ENCODE measurements around the gene GALNT16. TPM values are rescaled to one million over a fixed set of nuclear protein-coding genes. Genes with fewer than 3 reads are reported as not detected.

GALNT16 gene
- total RNA-seq, 1 experiment from 2014 or later = 2.0 TPM

DNA sequence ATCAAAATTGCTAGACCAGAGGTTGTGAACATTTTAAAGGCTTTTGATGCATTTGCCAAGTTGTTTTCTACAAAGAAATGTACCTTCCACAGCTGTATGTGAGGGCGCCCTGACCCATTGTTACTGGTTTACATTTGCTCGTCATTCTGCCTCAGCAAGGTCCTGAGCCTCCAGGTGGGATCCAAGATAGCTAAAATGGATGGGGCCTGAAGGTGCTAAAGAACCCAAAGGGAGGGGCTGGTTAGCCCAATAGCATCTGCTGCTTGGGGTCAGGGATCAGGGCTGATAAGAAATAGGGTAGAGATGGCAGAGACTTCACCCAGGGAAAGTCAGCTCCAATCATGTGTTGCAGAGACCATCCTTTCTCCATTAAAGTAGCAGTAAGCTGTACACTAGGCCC is 43.1 kb downstream of the GALNT16 start:
- Histone ChIP-seq H3K4me3 (ENCODE audit: insufficient read depth, low read depth, low read length) (no peak overlapping the region), H3K36me3 (replicated peaks; ENCODE audit: control insufficient read depth, insufficient read depth, low read length) (no peaks in the 10 kb centered on the region), H3K27me3 (ENCODE audit: control insufficient read depth, insufficient read depth, low read length) (no peaks in the 10 kb centered on the region)
- DNase-seq = no peak

DNA sequence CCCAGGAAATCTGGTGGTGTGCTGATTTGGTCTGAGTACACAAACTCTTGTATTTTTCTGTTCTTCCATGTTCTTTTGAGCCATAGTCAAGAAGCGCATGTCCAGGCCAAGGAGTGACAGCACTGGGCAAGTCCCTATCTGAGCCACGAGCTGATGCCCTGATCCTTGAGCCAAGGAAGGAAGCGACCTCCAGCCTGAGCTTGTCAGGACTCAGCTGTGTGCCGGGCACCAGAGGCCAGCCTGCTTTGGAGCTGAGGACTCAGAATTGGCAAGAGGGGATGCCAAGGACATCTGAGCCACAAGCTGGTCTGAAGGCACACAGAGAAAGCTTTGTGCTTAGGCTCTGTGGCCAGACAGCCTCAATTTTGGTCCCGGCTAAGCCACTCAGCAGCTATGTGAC is 52.6 kb downstream of the GALNT16 start:
- H3K27me3 ChIP-seq (ENCODE audit: control insufficient read depth, insufficient read depth, low read length) = no peaks in the 10 kb centered on the region
- DNase-seq = no peak
- no peak overlapping the region for H3K4me3 ChIP-seq (ENCODE audit: insufficient read depth, low read depth, low read length)
- H3K36me3 ChIP-seq (replicated peaks; ENCODE audit: control insufficient read depth, insufficient read depth, low read length) = no peaks in the 10 kb centered on the region

DNA sequence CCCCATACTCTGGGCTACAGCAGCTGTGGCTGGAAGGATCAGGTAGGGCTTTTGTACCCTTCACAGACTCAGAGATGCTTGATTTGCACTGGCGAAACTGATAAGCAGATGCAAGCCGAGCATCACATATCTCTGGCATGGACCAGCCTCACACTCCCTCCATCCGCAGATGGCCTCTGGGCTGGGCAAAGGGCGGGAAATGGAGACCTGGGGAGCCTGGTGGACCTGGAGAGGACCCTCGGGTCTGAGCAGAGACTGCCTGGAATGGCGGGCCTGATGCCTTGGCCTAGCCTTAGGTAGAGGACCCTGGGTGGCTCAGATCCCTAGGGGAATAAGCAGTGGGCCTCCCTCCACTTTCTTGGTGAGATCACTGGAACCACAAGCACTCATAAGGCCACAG is 53.2 kb downstream of the GALNT16 start:
- H3K36me3 ChIP-seq (replicated peaks; ENCODE audit: control insufficient read depth, insufficient read depth, low read length) = no peaks in the 10 kb centered on the region
- no peaks in the 10 kb centered on the region for H3K27me3 ChIP-seq (ENCODE audit: control insufficient read depth, insufficient read depth, low read length)
- DNase-seq = no peak
- H3K4me3 ChIP-seq (ENCODE audit: insufficient read depth, low read depth, low read length) = no peak overlapping the region

DNA sequence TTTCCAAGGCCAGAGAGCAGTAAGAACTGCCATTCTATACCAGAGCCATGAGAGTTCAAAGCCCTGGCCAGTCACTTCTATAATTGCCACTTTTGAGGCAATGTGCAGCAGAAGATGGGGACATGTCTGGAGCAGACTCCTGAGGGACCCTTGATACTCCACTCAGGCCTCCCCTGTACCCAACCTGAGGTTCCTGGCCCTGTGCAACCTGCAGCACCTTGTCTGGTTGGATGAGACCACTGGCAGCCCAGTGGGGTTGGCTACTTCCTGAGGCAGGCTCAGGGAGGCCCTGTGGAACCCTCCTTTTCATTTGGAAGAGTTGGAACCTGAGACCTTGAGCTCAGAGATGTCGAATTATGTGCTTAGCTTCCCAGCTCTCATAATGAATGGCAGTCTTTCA is 54.4 kb downstream of the GALNT16 start:
- DNase-seq = no peak
- no peak overlapping the region for H3K4me3 ChIP-seq (ENCODE audit: insufficient read depth, low read depth, low read length)
- no peaks in the 10 kb centered on the region for H3K36me3 ChIP-seq (replicated peaks; ENCODE audit: control insufficient read depth, insufficient read depth, low read length)
- H3K27me3 ChIP-seq (ENCODE audit: control insufficient read depth, insufficient read depth, low read length) = no peaks in the 10 kb centered on the region

DNA sequence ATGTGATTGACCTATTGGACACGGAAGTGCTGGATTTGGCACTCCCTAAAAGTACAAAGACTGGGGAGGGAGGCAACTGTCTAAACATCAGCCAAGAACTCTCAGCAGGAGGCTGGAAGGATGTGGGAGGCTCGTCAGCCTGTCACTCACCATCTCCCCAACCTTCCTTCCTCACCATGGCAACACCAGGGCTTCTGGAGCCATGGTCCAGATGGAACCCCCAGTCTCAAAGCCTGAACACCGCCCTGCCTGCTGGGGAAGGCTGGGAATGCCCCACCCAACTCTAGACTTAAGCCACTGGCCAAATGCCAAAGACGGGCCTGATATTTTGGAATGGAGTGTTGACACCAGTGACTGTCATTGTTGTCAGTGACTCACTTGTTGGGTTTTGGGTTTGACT is 55.3 kb downstream of the GALNT16 start:
- DNase-seq = no peak
- Histone ChIP-seq H3K36me3 (replicated peaks; ENCODE audit: control insufficient read depth, insufficient read depth, low read length) (no peaks in the 10 kb centered on the region), H3K4me3 (ENCODE audit: insufficient read depth, low read depth, low read length) (no peak overlapping the region), H3K27me3 (ENCODE audit: control insufficient read depth, insufficient read depth, low read length) (no peaks in the 10 kb centered on the region)

DNA sequence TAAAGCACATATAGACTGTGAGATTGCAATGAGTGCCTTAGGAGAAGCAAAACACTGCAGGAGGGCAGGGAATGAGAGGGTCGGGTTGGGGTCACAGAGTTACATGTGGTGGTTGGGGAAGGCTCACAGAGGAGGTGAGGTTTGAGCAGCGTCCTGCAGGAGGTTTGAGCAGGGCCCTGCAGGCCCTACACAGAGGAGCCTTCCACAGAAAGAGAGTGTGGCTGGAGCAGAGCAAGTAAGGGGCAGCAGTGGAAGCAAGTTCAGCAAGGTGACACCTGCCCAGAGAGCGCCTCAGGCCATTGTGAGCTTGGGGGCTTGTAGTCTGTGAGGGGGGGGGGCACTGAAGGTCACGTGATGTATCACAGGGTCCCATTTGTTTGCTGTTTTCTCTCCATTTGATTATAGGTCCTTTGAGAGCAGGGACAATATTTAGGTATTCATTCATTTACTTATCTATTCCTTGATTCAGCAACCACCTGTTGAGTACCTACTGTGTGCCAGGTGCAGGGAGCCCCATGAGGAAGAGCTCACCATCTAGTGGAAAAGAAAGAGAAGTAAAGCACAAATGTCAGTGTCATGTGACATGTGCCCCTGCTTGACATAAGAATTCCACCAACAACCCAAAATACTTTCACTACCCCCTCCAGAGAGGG is 56.6 kb downstream of the GALNT16 start:
- no peak overlapping the region for H3K4me3 ChIP-seq (ENCODE audit: insufficient read depth, low read depth, low read length)
- H3K27me3 ChIP-seq (ENCODE audit: control insufficient read depth, insufficient read depth, low read length) = no peaks in the 10 kb centered on the region
- DNase-seq = peak; percentile 44
- H3K36me3 ChIP-seq (replicated peaks; ENCODE audit: control insufficient read depth, insufficient read depth, low read length) = no peaks in the 10 kb centered on the region

DNA sequence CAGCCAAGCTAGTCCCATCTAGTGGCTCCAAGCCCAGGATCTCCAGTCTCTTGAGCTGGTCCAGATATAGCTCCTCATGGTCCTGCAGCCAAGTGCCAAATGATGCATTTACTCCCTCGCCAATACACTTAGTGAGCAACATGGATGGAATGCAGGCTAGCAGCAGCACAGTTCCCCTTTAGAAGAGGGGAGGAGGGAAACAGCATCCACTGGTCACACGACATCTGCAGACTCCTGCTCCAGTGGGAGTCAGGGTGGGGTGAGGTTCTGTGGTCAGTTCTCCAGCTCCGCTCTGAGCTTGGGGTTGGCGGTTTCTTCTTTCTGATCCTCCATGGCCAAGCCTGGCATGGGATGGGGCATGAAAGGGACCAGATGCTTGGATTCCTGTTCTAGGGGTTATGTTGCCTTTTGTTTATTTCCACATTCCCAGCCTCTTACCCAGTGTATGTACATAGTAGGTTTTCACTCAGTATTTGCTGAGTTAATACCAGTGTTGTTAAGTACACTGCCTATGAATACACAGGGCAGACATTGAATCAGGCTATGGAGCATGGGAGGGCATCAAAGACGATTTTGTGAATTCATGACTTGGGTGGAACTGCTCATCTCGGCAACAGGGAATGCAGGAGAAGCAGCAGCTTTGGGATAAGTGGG is 57.3 kb downstream of the GALNT16 start:
- Histone ChIP-seq H3K27me3 (ENCODE audit: control insufficient read depth, insufficient read depth, low read length) (no peaks in the 10 kb centered on the region), H3K4me3 (ENCODE audit: insufficient read depth, low read depth, low read length) (no peak overlapping the region), H3K36me3 (replicated peaks; ENCODE audit: control insufficient read depth, insufficient read depth, low read length) (no peaks in the 10 kb centered on the region)
- peak; percentile 42 for DNase-seq

DNA sequence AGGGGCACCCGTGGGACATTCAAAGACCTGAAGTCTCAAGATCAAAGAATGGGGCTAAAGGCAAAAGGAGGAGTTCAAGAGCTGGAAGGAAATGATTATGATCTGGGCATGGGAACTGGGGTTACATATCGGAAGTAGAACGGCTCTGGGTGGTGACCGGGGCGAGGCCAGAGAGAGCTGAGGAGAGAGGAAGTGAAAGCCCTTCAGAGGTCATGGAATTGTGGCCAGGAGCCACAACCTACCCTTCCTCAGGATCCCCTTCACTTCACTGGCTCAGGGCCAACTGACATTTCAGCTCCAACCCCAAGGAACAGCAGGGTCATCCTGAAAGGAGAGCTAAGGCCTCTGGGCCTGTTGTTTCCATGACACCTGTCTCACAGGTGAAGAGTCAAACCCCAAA is 57.8 kb downstream of the GALNT16 start:
- DNase-seq = no peak
- no peak overlapping the region for H3K4me3 ChIP-seq (ENCODE audit: insufficient read depth, low read depth, low read length)
- H3K27me3 ChIP-seq (ENCODE audit: control insufficient read depth, insufficient read depth, low read length) = no peaks in the 10 kb centered on the region
- no peaks in the 10 kb centered on the region for H3K36me3 ChIP-seq (replicated peaks; ENCODE audit: control insufficient read depth, insufficient read depth, low read length)

DNA sequence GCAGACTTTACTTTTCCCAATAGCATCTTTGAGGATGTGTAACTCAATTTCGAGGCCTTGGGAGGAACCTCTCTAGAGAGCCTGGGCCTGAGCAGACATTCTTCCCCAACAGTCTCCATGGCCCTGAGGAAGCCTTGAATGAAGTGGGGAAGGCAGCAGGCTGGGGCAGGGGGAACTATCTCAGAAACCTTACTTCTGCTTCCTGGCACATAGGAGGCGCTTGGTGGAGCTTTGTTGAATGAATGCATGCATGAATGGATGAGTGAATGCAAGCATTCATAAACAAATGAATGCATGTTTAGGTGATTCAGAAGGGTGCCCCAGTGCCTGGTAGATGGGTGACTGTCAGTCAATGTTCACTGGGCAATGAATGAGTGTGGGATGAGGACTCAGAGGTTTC is 58.3 kb downstream of the GALNT16 start:
- Histone ChIP-seq H3K27me3 (ENCODE audit: control insufficient read depth, insufficient read depth, low read length) (no peaks in the 10 kb centered on the region), H3K4me3 (ENCODE audit: insufficient read depth, low read depth, low read length) (no peak overlapping the region), H3K36me3 (replicated peaks; ENCODE audit: control insufficient read depth, insufficient read depth, low read length) (no peaks in the 10 kb centered on the region)
- peak; percentile 20 for DNase-seq

DNA sequence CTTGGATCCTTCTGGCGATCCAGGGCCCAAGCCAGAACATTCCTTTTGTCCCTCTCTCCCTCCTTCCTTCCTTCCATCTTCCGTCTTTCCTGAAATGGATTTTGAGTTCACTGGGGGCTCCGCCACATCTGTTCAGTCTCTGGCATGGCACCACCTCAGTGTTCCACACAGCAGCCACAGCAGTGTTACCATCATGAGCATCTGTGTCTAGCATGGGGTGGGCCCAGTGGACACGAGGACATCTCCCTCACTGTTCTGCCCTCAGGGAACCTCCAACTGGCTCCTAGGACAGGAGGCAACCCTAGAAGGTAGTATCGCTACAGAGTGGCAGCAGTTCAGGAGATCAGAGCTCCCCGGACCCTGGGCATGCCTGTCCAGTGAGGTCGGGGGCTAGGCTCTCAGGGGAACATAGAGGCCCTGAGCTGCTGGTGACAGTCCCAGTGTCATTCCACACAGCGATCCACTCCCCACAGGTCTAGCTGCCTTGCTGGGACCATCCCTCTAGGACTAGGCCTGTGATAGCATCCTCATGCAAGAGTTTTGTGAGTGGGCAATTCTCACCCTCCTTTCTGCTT is 59.0 kb downstream of the GALNT16 start:
- Histone ChIP-seq H3K27me3 (ENCODE audit: control insufficient read depth, insufficient read depth, low read length) (no peaks in the 10 kb centered on the region), H3K4me3 (ENCODE audit: insufficient read depth, low read depth, low read length) (no peak overlapping the region), H3K36me3 (replicated peaks; ENCODE audit: control insufficient read depth, insufficient read depth, low read length) (no peaks in the 10 kb centered on the region)
- no peak for DNase-seq

DNA sequence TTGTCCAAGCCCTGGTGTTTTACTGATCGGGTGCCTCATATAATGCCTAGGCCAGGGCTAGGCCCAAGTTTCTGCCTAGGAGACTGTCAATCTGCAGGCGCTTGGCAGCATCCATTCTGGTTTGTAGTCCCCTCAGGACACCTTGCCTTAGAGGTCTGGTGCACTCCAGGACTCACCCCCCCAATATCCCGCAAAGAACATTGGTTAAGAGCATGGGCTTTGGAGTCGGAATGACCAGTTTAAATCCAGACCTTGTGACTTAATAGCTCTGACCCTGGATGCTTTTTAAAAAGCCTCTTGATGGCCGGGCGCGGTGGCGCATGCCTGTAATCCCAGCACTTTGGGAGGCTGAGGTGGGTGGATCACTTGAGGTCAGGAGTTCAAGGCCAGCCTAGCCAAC is 60.0 kb downstream of the GALNT16 start:
- no peak for DNase-seq

DNA sequence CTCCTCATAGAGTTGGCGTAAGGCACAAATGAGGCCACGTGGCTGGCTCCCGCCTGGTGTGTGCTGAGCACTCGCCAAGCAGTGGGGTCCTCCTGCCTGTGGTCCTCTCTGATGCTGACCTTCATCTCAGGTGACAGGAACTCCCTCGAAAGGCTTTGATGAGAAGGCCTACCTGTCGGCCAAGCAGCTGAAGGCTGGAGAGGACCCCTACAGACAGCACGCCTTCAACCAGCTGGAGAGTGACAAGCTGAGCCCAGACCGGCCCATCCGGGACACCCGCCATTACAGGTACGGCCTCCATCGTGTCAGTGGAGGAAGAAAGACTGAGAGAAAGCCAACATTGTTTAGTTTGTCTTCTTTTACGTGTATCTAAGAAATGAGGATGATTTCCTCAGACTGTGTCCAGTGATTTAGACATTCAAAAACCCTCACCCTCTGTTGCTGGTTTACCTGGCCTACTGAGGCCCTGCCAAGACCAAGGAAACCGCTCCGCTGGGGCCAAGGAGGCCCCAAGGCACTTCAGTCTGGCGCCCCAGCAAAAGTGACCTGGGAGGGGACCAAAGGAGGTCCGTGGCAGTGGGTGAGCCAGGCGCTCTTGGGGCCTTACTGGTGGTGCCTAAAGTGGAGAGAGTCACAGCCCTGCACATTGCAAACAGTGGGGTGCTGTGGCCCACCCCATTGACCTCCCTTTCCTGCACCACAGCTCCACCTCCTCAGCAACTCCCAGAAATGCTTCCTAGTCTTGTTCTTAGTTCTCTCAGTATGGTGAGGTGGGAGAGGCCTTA is 60.8 kb downstream of the GALNT16 start:
- no peak for DNase-seq
- Histone ChIP-seq H3K27me3 (ENCODE audit: control insufficient read depth, insufficient read depth, low read length) (no peaks in the 10 kb centered on the region), H3K36me3 (replicated peaks; ENCODE audit: control insufficient read depth, insufficient read depth, low read length) (no peaks in the 10 kb centered on the region), H3K4me3 (ENCODE audit: insufficient read depth, low read depth, low read length) (no peak overlapping the region)

More for the DNA sequence above, 60.0 kb downstream of the GALNT16 start:
- H3K4me3 ChIP-seq (ENCODE audit: insufficient read depth, low read depth, low read length) = no peak overlapping the region
- no peaks in the 10 kb centered on the region for H3K36me3 ChIP-seq (replicated peaks; ENCODE audit: control insufficient read depth, insufficient read depth, low read length)
- H3K27me3 ChIP-seq (ENCODE audit: control insufficient read depth, insufficient read depth, low read length) = no peaks in the 10 kb centered on the region

DNA sequence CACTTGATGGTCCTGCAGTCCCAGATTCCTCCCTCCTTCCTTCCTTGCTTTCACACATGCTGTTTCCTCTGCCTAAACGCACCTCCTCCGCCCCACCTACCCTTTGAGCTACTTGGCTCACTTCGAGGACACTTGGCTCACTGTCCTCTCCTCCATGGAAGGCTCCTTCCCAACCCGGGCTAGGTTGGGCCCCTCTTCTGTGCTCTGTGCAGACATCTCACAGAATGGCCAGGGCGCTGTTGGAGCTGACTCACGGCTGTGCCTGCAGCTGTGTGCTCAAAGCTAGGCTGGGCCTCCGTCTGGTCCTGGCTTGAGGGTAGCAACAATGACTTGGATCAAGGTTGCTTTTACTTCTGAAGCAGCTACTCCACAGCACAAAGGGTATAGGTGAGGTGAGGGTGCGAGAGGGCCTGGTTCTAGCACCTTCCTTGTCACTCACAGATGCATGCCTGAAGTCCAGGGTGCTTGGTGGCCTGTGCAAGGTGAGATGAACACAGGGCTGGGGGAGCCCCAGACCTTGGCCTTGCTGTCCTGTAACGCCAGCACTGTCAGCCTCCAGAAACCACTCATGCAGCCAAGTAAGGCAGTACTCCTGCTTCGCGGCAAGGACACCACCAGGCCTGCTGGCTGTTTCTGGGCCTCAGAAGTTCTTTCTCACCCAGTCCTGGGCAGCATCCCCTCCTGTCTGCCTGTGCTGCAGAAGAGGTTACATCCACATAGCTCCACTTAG is 61.8 kb downstream of the GALNT16 start:
- DNase-seq = no peak
- Histone ChIP-seq H3K36me3 (replicated peaks; ENCODE audit: control insufficient read depth, insufficient read depth, low read length) (no peaks in the 10 kb centered on the region), H3K27me3 (ENCODE audit: control insufficient read depth, insufficient read depth, low read length) (no peaks in the 10 kb centered on the region), H3K4me3 (ENCODE audit: insufficient read depth, low read depth, low read length) (no peak overlapping the region)

DNA sequence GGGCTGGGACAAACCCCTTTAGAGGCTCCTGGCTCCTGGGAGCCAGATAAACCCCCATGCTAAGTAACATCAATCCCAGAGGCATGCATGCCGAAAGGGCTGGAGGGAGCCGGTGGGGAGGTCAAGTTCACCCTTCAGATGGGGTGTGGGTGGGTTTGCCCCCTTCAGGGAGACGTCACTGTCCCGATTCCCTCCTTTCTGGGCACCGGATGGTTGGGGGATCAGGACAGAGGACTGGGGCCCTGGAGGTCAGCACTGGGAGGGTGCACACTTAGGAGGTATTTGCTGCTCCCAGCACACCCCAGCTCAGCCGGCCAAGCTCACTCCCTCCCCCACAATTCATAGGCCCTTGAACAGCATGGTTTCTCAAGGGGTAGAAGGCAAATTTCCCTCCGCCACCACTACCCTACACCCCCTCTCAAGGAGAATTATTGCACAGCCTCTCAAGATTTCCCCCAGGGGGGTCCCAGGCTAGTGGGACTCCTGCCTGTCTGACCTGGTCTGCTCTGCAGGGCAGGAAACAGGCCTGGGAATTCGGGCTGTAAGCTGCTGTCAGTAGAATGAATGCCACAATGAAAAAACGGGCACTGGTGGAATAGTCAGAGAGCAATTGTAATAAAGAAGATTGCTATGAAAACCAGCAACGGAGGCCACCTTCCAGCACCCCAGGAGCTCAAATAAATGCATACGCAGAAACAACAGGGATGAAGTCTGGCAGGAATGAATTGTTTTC is 63.5 kb downstream of the GALNT16 start:
- H3K36me3 ChIP-seq (replicated peaks; ENCODE audit: control insufficient read depth, insufficient read depth, low read length) = no peaks in the 10 kb centered on the region
- DNase-seq = peak; percentile 62
- H3K27me3 ChIP-seq (ENCODE audit: control insufficient read depth, insufficient read depth, low read length) = no peaks in the 10 kb centered on the region
- H3K4me3 ChIP-seq (ENCODE audit: insufficient read depth, low read depth, low read length) = no peak overlapping the region
